ENCODE measurements around the gene GFER. TPM values are rescaled to one million over a fixed set of nuclear protein-coding genes. Genes with fewer than 3 reads are reported as not detected.
A peak's percentile ranks its signal among the peaks of the same experiment; 100 is the strongest.

GFER gene
- total and polyA plus RNA-seq, 2 of the 8 experiments (the other 6 are each of a cell fraction or from before 2014, with no cell fraction given): 17.7 to 37.9 TPM

- Histone ChIP-seq H2BK12ac (ENCODE audit: low read depth, low read length) (no peak overlapping the region), H3K18ac (ENCODE audit: extremely low read depth, low read length) (no peak overlapping the region), H3K14ac (ENCODE audit: insufficient read length) (no peak overlapping the region), H3K27me3 (replicated peaks in 1 of 4; ENCODE audit: control insufficient read depth in 3 of 4, extremely low read depth in 1 of 4, insufficient read depth in 3 of 4, low read length in 3 of 4) (peaks cover 8 to 36% (median 35%) of the 10 kb centered on the region in 4 experiments; a peak in 6 of 7 replicates), H3K27ac (ENCODE audit: low read depth, low read length) (no peak overlapping the region), H3K9me3 (ENCODE audit: insufficient read depth in 2 of 2, low read depth in 1 of 2, low read length in 1 of 2) (no peaks in the 10 kb centered on the region), H3K4me3 (ENCODE audit: extremely low read depth in 1 of 4, insufficient read depth in 2 of 4, low read depth in 3 of 4, low read length in 4 of 4) (no peak overlapping the region), H2BK120ac (replicated peaks; ENCODE audit: low read depth, low read length) (no peak overlapping the region), H2BK20ac (ENCODE audit: low read length) (no peak overlapping the region), H3K23me2 (ENCODE audit: low read depth, low read length) (peaks cover 14% of the 10 kb centered on the region; the same call in 1 of the 2 replicates), H2AK5ac (ENCODE audit: low read depth, low read length) (no peak overlapping the region), H4K5ac (ENCODE audit: insufficient read length, low read depth, low read length) (no peak overlapping the region), H4K20me1 (replicated peaks in 1 of 2; ENCODE audit: control insufficient read depth in 1 of 2, insufficient read depth in 2 of 2, low read length in 2 of 2) (peaks cover 2 to 25% of the 10 kb centered on the region in 2 experiments), H4K8ac (ENCODE audit: extremely low read depth, insufficient read depth, low read length) (no peak overlapping the region), H2BK5ac (ENCODE audit: low read depth, low read length) (0 out of 2 replicates have a peak overlapping the region, but pooled peaks have one; percentile 44), H3K4me2 (ENCODE audit: insufficient read depth in 1 of 2, low read depth in 2 of 2, low read length in 2 of 2) (no peak overlapping the region; a peak in 1 of 4 replicates), H3K23ac (ENCODE audit: insufficient read length) (no peak overlapping the region), H3K79me1 (ENCODE audit: low read depth, low read length) (peaks cover 7% of the 10 kb centered on the region; the same call in 1 of the 2 replicates), H3K4ac (replicated peaks; ENCODE audit: insufficient read length, low read depth, low read length) (no peak overlapping the region), H4K91ac (replicated peaks; ENCODE audit: insufficient read length, low read length) (no peak overlapping the region), H3K4me1 (replicated peaks in 1 of 4; ENCODE audit: control insufficient read depth in 3 of 4, insufficient read depth in 4 of 4, low read length in 3 of 4) (peaks cover 3 to 27% (median 23%) of the 10 kb centered on the region in 4 experiments), H2AFZ (ENCODE audit: low read length) (no peak overlapping the region), H3K9ac (replicated peaks in 1 of 4; ENCODE audit: extremely low read depth in 1 of 4, low read depth in 3 of 4, low read length in 3 of 4) (no peak overlapping the region), H2BK15ac (ENCODE audit: low read length) (no peak overlapping the region), H3K36me3 (ENCODE audit: control insufficient read depth in 2 of 4, insufficient read depth in 4 of 4, low read length in 3 of 4) (peaks cover 11 to 33% (median 22%) of the 10 kb centered on the region in 4 experiments; a peak in 7 of 8 replicates), H3K56ac (replicated peaks; ENCODE audit: insufficient read length, low read depth, low read length) (no peak overlapping the region), H3K79me2 (ENCODE audit: control insufficient read depth in 1 of 2, insufficient read depth in 2 of 2, low read length in 2 of 2) (peaks cover 0 to 7% of the 10 kb centered on the region in 2 experiments; a peak in 2 of 4 replicates)
- 96% methylated on average over 15 of the region's 18 CpGs; no CpG with 5 or more reads in 1 of the 2 experiments for WGBS, 2 experiments (ENCODE audit: extremely low coverage in 1 of 2, insufficient coverage in 1 of 2, insufficient read length in 1 of 2, insufficient replicate concordance in 2 of 2, low coverage in 1 of 2, low lambda C conversion rate in 2 of 2, missing lambda C conversion rate in 1 of 2)
- CTCF ChIA-PET (ENCODE audit: partially characterized antibody): interaction anchor here (0.7 to 1.5 kb wide), 4 partner anchors 20 to 54 kb away, joined by 3 to 5 read pairs (median 4); no protein-coding TSS in a partner anchor
- POLR2A ChIA-PET (ENCODE audit: partially characterized antibody): interaction anchor here (1.0 to 28.2 kb wide), 10 partner anchors 10 to 202 kb away, joined by 3 to 736 read pairs (median 8); partner anchors contain the start of genes FAHD1, HAGH, MSRB1 and NDUFB10
- FAIRE-seq: no peak
- no peak for DNase-seq (ENCODE audit: low read depth in 1 of 2, low spot score in 2 of 2)
- TF ChIP-seq SIN3A (conservative IDR thresholded peaks at IDR 0.05 in 1 of 2, IDR thresholded peaks at IDR 0.05 in 1 of 2; ENCODE audit: low read depth in 1 of 2, low read length in 2 of 2): no peak
Observed at GRCh38 chr16:1977875-1978268, 6.1 kb upstream of the GFER start.
